ENCODE measurements around the gene TMOD2.

GRCh38 chr15:51802593-51802992, 51.2 kb downstream of the TMOD2 start:
- TF ChIP-seq CTCF (IDR thresholded peaks at IDR 0.05) (no peak), POLR2A (IDR thresholded peaks at IDR 0.05) (no peak), EP300 (IDR thresholded peaks at IDR 0.05) (no peak), POLR2AphosphoS5 (IDR thresholded peaks at IDR 0.05) (no peak)
